Duodenal mucosa (tissue), 2 donors: ENCODE results near the gene GSTCD.
"Not testable (repeated sequence)": the region's sequence is repeated elsewhere in the genome, so short reads cannot be mapped to it uniquely, and the experiment has no call there.

ENCODE experiments used
- H3K27ac ChIP-seq: one replicate; pipeline ENCODE4 v1.7.0; 2013; ENCODE audit warnings: low read depth, low read length
- H3K27me3 ChIP-seq, 2 donors: one replicate each; pipeline ENCODE4 v1.7.0; 2013; ENCODE audit warnings: low read length in 2 of 2, control low read depth in 1 of 2; ENCODE audit not compliant: insufficient read depth in 2 of 2, control insufficient read depth in 1 of 2
- H3K36me3 ChIP-seq, 2 donors: one replicate each; pipeline ENCODE4 v1.7.0; 2013; ENCODE audit warnings: low read length in 2 of 2, control low read depth in 1 of 2; ENCODE audit not compliant: insufficient read depth in 2 of 2, control insufficient read depth in 1 of 2
- H3K4me1 ChIP-seq, 2 donors: one replicate each; pipeline ENCODE4 v1.7.0; 2013; ENCODE audit warnings: low read length in 2 of 2, control low read depth in 1 of 2; ENCODE audit not compliant: insufficient read depth in 2 of 2, control insufficient read depth in 1 of 2
- H3K4me3 ChIP-seq, 2 donors: one replicate each; pipeline ENCODE4 v1.7.0; 2013; ENCODE audit warnings: low read length in 2 of 2, low read depth in 1 of 2
- H3K9ac ChIP-seq, 2 donors: one replicate each; pipeline ENCODE4 v1.7.0; 2013; ENCODE audit warnings: low read length in 2 of 2, low read depth in 1 of 2
- H3K9me3 ChIP-seq, 2 donors: one replicate each; pipeline ENCODE4 v1.7.0; 2013; ENCODE audit warnings: low read length in 2 of 2, control low read depth in 1 of 2; ENCODE audit not compliant: control insufficient read depth in 1 of 2

Gene GSTCD

DNA sequence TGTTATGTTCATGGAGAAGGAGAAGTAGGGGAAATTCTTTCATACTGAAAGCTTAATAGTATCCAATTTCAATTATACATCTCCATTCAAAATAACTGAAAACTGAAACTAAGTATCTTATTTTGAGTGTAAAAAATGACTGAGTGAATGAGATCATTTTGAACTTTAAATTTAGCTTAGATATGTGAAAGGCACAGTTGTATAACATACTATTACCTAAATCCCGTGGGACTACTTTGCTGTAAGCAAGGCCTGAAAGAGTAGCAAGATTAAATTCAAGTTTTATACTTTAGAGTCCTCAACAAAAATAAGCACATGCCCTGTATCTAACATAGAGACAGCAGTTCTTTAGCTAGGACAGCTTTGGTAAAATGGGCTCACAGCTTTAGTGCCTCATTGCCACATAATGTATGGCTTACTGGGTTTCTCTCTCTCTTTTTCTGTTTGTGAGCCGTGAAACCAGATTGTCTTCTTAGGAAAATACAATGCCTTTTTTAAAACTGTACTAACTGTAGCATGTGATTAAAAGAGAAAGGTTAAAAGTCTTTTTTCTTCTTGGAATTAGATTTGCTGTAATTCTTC is 43.2 kb downstream of the GSTCD start:
- H3K4me1 ChIP-seq: no peaks in the 10 kb centered on the region
- no peaks in the 10 kb centered on the region for H3K36me3 ChIP-seq
- H3K27ac ChIP-seq: no peak overlapping the region
- H3K9ac ChIP-seq: no peak overlapping the region
- no peaks in the 10 kb centered on the region for H3K27me3 ChIP-seq
- no peaks in the 10 kb centered on the region for H3K9me3 ChIP-seq
- H3K4me3 ChIP-seq: no peak overlapping the region

DNA sequence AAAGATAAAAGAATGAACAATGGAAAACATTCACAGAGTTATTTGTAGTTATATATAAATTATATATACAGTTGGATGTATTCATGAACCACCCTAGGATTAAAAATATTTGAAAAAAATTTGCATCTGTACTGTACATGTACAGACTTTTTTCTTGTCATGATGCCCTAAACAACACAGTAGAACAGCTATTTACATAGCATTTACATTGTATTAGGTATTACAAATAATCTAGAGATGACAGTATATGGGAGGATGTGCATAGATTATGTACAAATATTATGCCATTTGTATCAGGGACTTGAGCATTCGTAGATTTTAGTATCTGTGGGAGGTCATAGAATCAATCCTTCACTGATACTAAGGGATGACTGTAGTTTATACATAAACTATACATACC is 44.8 kb downstream of the GSTCD start:
- Histone ChIP-seq H3K27ac (no peak overlapping the region), H3K36me3 (no peaks in the 10 kb centered on the region), H3K9me3 (no peaks in the 10 kb centered on the region), H3K4me3 (no peak overlapping the region), H3K27me3 (no peaks in the 10 kb centered on the region), H3K4me1 (no peaks in the 10 kb centered on the region), H3K9ac (no peak overlapping the region)

DNA sequence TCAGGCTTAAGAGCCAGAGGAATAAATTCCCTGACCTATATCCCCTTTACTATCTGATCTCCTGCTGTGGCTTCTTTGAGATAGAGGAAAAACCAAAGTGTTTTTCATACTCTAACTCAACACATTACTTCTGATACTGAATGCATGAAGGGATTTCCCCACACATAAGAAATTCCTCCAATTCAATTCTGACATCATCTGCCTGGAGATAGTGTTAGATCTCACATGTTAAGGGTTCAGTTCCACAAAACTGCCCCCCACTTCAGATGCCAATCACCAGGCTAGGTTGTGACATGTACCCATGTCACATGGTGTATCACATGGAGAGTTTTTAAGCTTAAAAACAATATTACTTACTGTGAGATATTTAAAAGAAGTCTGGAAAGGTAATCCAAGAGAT is 46.8 kb downstream of the GSTCD start:
- Histone ChIP-seq H3K27ac (no peak overlapping the region), H3K4me3 (no peak overlapping the region), H3K9ac (no peak overlapping the region), H3K4me1 (no peaks in the 10 kb centered on the region), H3K27me3 (no peaks in the 10 kb centered on the region), H3K9me3 (no peaks in the 10 kb centered on the region), H3K36me3 (no peaks in the 10 kb centered on the region)

- no peaks in the 10 kb centered on the region for H3K4me1 ChIP-seq
- H3K4me3 ChIP-seq: no peak overlapping the region
- no peak overlapping the region for H3K27ac ChIP-seq
- H3K36me3 ChIP-seq: no peaks in the 10 kb centered on the region
- H3K27me3 ChIP-seq: no peaks in the 10 kb centered on the region
- H3K9ac ChIP-seq: no peak overlapping the region
- no peaks in the 10 kb centered on the region for H3K9me3 ChIP-seq
Measured at GRCh38 chr4:105758958-105759357, 50.4 kb downstream of the GSTCD start.

DNA sequence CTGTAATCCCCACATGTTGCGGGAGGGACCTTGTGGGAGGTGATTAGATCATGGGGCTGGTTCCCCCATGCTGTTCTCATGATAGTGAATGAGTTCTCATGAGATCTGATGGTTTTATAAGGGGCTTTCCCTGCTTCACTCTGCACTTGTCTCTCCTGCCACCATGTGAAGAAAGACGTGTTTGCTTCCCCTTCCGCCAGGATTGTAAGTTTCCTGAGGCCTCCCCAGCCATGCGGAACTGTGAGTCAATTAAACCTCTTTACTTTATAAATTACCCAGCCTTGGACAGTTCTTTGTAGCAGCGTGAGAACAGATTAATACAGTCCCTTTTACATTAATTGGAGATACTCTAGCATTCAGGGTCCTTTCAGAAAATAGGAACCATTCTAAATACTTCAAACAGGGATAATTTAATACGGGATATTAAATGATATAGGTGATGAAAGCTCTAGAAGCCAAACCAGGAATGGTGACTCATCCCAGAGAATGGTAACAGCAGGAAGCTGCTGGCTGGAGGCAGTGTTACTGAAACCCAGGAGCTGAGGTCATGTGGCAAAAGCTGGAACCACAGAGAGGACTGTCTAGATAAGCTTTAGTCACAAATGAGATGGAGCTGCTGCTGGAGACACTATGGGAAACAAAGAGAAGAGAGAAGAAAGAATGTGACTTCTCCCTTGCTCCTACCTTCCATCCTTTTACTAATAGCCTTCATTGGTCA is 57.3 kb downstream of the GSTCD start:
- Histone ChIP-seq H3K4me1 (no peaks in the 10 kb centered on the region), H3K9ac (no peak overlapping the region), H3K36me3 (no peaks in the 10 kb centered on the region), H3K27me3 (no peaks in the 10 kb centered on the region), H3K27ac (no peak overlapping the region), H3K4me3 (no peak overlapping the region), H3K9me3 (peaks cover 3% of the 10 kb centered on the region in 2 donors)

- no peak overlapping the region for H3K9ac ChIP-seq
- H3K27ac ChIP-seq: no peak overlapping the region
- H3K9me3 ChIP-seq: peaks cover 3% of the 10 kb centered on the region in 2 donors
- H3K4me1 ChIP-seq: no peaks in the 10 kb centered on the region
- H3K4me3 ChIP-seq: no peak overlapping the region
- H3K27me3 ChIP-seq: no peaks in the 10 kb centered on the region
- no peaks in the 10 kb centered on the region for H3K36me3 ChIP-seq
Measured at GRCh38 chr4:105767579-105767978, 59.0 kb downstream of the GSTCD start.

- H3K27me3 ChIP-seq, H3K27ac ChIP-seq, H3K9ac ChIP-seq, H3K36me3 ChIP-seq, H3K9me3 ChIP-seq, H3K4me1 ChIP-seq, H3K4me3 ChIP-seq: not testable (repeated sequence)
Measured at GRCh38 chr4:105770524-105770923, 61.9 kb downstream of the GSTCD start.

DNA sequence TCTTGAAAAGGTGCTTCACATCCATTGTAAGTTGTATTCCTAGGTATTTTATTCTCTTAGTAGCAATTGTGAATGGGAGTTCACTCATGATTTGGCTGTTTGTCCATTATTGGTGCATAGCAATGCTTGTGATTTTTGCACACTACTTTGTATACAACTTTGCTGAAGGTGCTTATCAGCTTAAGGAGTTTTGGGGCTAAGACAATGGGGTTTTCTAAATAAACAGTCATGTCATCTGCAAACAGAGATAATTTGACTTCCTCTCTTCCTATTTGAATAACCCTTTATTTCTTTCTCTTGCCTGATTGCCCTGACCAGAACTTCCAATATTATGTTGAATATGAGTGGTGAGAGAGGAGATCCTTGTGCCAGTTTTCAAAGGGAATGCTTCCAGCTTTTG is 63.5 kb downstream of the GSTCD start:
- H3K27me3 ChIP-seq, H3K27ac ChIP-seq, H3K36me3 ChIP-seq, H3K4me1 ChIP-seq, H3K9me3 ChIP-seq, H3K4me3 ChIP-seq, H3K9ac ChIP-seq: not testable (repeated sequence)

DNA sequence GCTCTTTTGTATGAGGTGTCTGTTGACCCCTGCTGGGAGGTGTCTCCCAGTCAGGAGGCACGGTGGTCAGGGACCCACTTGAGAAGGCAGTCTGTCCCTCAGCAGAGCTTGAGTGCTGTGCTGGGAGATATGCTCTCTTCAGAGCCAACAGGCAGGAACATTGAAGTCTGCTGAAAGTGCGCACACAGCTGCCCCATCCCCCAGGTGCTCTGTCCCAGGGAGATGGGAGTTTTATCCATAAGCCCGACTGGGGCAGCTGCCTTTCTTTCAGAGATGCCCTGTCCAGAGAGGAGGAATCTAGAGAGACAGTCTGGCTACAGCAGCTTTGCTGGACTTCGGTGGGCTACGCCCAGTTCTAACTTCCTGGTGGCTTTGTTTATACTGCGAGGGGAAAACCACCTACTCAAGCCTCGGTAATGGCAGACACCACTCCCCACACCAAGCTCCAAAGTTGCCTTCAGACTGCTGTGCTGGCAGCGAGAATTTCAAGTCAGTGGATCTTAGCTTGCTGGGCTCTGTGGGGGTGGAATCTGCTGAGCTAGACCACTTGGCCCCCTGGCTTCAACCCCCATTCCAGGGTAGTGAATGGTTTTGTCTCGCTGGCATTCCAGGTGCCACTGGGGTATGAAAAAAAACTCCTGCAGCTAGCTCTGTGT is 67.3 kb downstream of the GSTCD start:
- not testable (repeated sequence) for H3K9ac ChIP-seq, H3K9me3 ChIP-seq, H3K36me3 ChIP-seq, H3K4me1 ChIP-seq, H3K27ac ChIP-seq, H3K4me3 ChIP-seq, H3K27me3 ChIP-seq

- no peak overlapping the region for H3K4me3 ChIP-seq
- H3K27ac ChIP-seq: no peak overlapping the region
- H3K9ac ChIP-seq: no peak overlapping the region
- H3K9me3 ChIP-seq: no peaks in the 10 kb centered on the region
- peaks cover 0 to under 1% of the 10 kb centered on the region in 2 donors for H3K4me1 ChIP-seq
- H3K27me3 ChIP-seq: no peaks in the 10 kb centered on the region
- H3K36me3 ChIP-seq: no peaks in the 10 kb centered on the region
Measured at GRCh38 chr4:105780176-105780575, 71.6 kb downstream of the GSTCD start.
